ENCODE data around the gene VAPB.

- TF ChIP-seq REST (IDR thresholded peaks at IDR 0.05; ENCODE audit: insufficient replicate concordance, low read depth) = no peak
- TF ChIP-seq CTCF (IDR thresholded peaks at IDR 0.05; ENCODE audit: insufficient read depth, low read length) = no peak
- no peak for TF ChIP-seq POLR2AphosphoS5 (IDR thresholded peaks at IDR 0.05; ENCODE audit: low read depth)
These were observed 93.4 kb downstream of the VAPB start for GRCh38 chr20:58482416-58482815.
